OCI-LY3 (cell line): ENCODE data around the gene NT5M.

Source experiments
- EZH2phosphoT487 ChIP-seq: fragments of 200-600 bp; shearing (Covaris generic); IDR thresholded peaks from 2 replicates; pipeline ENCODE4 v1.6.1; 2018; ENCODE audit warnings: antibody characterized with exemption, mixed run types, low read depth
- TF ChIP-seq, protein P1 (sequence below): fragments of 200-600, 300-600 bp; sonication (generic); IDR thresholded peaks from 2 replicates; pipeline ENCODE4 v1.5.1; 2014; ENCODE audit warnings: antibody characterized with exemption, low read length, low read depth

DNA sequence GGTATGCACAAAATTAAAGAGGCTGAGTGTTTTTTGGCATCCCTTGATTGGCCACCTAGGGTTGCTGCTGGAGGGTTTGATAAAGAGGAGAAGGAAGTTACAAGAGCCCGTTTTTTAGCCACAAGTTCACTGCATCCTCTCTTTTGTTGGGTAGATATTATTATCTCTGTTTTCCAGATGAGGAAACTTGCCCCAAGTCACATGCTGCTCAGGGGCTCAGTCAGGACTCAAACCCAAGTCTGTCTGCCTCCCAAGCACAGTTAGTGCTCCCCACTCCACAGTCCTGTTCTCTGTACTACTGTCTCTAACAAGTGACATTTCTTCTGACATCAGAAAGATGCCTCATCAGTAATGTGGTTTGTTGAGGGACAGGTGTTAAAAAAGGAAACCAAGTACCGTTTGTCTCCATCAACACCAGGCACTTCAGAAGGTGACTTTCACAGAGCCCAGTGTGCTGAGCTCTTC is 1.4 kb downstream of the NT5M start:
- TF ChIP-seq, protein P1, sequence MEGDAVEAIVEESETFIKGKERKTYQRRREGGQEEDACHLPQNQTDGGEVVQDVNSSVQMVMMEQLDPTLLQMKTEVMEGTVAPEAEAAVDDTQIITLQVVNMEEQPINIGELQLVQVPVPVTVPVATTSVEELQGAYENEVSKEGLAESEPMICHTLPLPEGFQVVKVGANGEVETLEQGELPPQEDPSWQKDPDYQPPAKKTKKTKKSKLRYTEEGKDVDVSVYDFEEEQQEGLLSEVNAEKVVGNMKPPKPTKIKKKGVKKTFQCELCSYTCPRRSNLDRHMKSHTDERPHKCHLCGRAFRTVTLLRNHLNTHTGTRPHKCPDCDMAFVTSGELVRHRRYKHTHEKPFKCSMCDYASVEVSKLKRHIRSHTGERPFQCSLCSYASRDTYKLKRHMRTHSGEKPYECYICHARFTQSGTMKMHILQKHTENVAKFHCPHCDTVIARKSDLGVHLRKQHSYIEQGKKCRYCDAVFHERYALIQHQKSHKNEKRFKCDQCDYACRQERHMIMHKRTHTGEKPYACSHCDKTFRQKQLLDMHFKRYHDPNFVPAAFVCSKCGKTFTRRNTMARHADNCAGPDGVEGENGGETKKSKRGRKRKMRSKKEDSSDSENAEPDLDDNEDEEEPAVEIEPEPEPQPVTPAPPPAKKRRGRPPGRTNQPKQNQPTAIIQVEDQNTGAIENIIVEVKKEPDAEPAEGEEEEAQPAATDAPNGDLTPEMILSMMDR: no peak
- no peak for TF ChIP-seq EZH2phosphoT487
